MM.1S (cell line): ENCODE measurements around the gene WDPCP.
A peak's percentile ranks its signal among the peaks of the same experiment; 100 is the strongest.

Source experiments
- DNase-seq: peaks from one replicate; pipeline ENCODE4 v3.0.0-alpha.2; 2015
- H2AFZ ChIP-seq: fragments of 300-600 bp; sonication (generic); 2 replicates; pipeline ENCODE4 v1.6.0; 2016; ENCODE audit warnings: antibody characterized with exemption, low read length
- H3F3A ChIP-seq: fragments of 300-600 bp; sonication (generic); 2 replicates; pipeline ENCODE4 v1.6.1; 2016; ENCODE audit warnings: mild to moderate bottlenecking, antibody characterized with exemption, low read length, moderate library complexity, mixed read lengths; ENCODE audit not compliant: insufficient read depth
- H3K27ac ChIP-seq: fragments of 300-600 bp; sonication (generic); 2 replicates; pipeline ENCODE4 v1.5.1; 2016; ENCODE audit warnings: mild to moderate bottlenecking, low read length
- H3K27me3 ChIP-seq: fragments of 300-600 bp; sonication (generic); replicated peaks from 2 replicates; pipeline ENCODE4 v1.6.0; 2016; ENCODE audit warnings: low read length; ENCODE audit not compliant: insufficient read depth
- H3K36me3 ChIP-seq: fragments of 300-600 bp; sonication (generic); replicated peaks from 2 replicates; pipeline ENCODE4 v1.6.1; 2016; ENCODE audit warnings: mild to moderate bottlenecking, low read length, mixed read lengths; ENCODE audit not compliant: insufficient read depth
- H3K4me1 ChIP-seq: fragments of 300-600 bp; sonication (generic); 2 replicates; pipeline ENCODE4 v1.6.1; 2016; ENCODE audit warnings: low read length, mixed read lengths
- H3K4me2 ChIP-seq: fragments of 300-600 bp; sonication (generic); 2 replicates; pipeline ENCODE4 v1.6.0; 2016; ENCODE audit warnings: low read depth, low read length
- H3K4me3 ChIP-seq: fragments of 300-600 bp; sonication (generic); 2 replicates; pipeline ENCODE4 v1.5.1; 2016; ENCODE audit warnings: low read length, mixed read lengths
- H3K79me2 ChIP-seq: fragments of 300-600 bp; sonication (generic); 2 replicates; pipeline ENCODE4 v1.6.1; 2016; ENCODE audit warnings: mixed run types, low read length, mixed read lengths
- H3K9ac ChIP-seq: fragments of 300-600 bp; sonication (generic); 2 replicates; pipeline ENCODE4 v1.6.1; 2016; ENCODE audit warnings: low read length, mixed read lengths
- H3K9me2 ChIP-seq: fragments of 300-600 bp; sonication (generic); replicated peaks from 2 replicates; pipeline ENCODE4 v1.6.1; 2016; ENCODE audit warnings: mild to moderate bottlenecking, low read length, mixed read lengths; ENCODE audit not compliant: insufficient read depth
- H3K9me3 ChIP-seq: fragments of 300-600 bp; sonication (generic); replicated peaks from 2 replicates; pipeline ENCODE4 v1.6.1; 2016; ENCODE audit warnings: mild to moderate bottlenecking, low read length, mixed read lengths; ENCODE audit not compliant: insufficient read depth
- H4K20me1 ChIP-seq: fragments of 300-600 bp; sonication (generic); 2 replicates; pipeline ENCODE4 v1.6.1; 2016; ENCODE audit warnings: mild to moderate bottlenecking, low read length, moderate library complexity, mixed read lengths; ENCODE audit not compliant: insufficient read depth
- CTCF ChIP-seq: fragments of 300-600 bp; sonication (generic); IDR thresholded peaks from 2 replicates; pipeline ENCODE4 v1.5.1; 2016; ENCODE audit warnings: antibody characterized with exemption, low read length, mixed read lengths
- EZH2 ChIP-seq: fragments of 300-600 bp; sonication (generic); optimal IDR thresholded peaks from 2 replicates; pipeline ENCODE3; 2017; ENCODE audit warnings: low read depth, mild to moderate bottlenecking, antibody characterized with exemption, low read length, mixed read lengths
- EZH2phosphoT487 ChIP-seq: fragments of 300-600 bp; sonication (generic); IDR thresholded peaks from 2 replicates; pipeline ENCODE4 v1.6.1; 2018; ENCODE audit warnings: antibody characterized with exemption, low read length

Gene WDPCP, protein sequence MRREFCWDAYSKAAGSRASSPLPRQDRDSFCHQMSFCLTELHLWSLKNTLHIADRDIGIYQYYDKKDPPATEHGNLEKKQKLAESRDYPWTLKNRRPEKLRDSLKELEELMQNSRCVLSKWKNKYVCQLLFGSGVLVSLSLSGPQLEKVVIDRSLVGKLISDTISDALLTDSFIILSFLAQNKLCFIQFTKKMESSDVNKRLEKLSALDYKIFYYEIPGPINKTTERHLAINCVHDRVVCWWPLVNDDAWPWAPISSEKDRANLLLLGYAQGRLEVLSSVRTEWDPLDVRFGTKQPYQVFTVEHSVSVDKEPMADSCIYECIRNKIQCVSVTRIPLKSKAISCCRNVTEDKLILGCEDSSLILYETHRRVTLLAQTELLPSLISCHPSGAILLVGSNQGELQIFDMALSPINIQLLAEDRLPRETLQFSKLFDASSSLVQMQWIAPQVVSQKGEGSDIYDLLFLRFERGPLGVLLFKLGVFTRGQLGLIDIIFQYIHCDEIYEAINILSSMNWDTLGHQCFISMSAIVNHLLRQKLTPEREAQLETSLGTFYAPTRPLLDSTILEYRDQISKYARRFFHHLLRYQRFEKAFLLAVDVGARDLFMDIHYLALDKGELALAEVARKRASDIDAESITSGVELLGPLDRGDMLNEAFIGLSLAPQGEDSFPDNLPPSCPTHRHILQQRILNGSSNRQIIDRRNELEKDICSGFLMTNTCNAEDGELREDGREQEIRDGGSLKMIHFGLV

DNA sequence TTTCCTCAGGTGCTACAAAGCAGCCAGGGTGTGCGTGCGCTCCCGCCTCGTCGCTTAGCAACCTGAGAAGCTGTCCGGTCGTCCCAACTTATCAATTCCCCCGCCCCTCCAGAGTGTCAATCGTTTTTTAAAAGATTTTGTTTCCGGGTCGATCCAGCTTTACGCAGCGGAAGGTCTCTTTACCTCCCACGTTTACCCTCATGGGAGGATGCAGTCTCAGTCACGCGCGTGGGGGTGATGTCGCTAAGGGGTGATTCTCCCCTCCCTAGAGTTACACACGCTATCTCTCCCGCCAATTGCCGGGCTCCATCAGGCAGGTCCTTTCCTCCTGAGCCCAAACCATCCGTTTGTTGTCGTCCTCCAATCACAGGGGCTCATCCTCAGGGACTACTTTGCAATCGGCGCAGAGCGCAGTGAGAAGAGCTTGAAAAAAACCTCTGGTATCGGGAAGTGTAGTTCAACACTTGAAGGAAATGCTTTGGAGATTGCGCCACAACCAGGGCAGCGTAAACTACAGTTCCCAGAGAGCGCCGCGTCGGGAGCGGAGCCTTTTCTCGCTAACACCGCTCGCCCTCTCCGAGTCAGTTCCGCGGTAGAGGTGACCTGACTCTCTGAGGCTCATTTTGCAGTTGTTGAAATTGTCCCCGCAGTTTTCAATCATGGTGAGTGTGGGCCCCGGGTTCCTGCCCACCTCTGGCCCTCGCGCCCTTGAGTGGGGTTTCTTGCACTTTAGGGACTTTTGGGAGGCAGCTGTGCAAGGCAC is at the start of gene WDPCP, which contains the start of gene MDH1:
WDPCP (minus strand) TSS at position 93 of the 763 bp plus-strand sequence. CDS start 206 bp downstream, outside the sequence.
MDH1 (plus strand) TSS at position 579 of the 763 bp plus-strand sequence; CDS start at position 660, 81 bp downstream.
- Histone ChIP-seq H3K4me1 (peaks cover 32% of the 10 kb centered on the region), H3K27ac (peak within 1 kb of the TSS; percentile 90)
- DNase-seq: peak; percentile 99

DNA sequence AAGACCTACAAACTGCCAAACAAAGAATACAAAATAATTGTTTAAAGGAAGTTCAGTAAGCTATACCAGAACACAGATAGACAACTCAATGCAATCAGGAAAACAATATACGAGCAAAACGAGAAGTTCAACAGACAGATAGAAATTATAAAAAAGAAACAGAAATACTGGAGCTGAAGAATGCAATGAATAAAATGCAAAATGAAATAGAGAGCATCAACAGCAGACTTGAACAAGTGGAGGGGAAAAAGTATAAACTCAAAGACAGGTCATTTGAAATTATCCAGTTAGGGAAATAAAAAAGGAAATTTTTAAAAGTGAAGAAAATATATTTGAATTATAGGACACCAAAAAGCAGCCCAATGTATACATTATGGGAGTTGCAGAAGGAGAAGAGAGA is 44.1 kb upstream of the WDPCP start:
- H4K20me1 ChIP-seq: no peaks in the 10 kb centered on the region
- H3K4me1 ChIP-seq: peaks cover 19% of the 10 kb centered on the region
- H3K4me3 ChIP-seq: no peak overlapping the region
- H2AFZ ChIP-seq: no peak overlapping the region
- peaks cover 12% of the 10 kb centered on the region for H3F3A ChIP-seq
- DNase-seq: no peak
- H3K9me3 ChIP-seq: no peaks in the 10 kb centered on the region
- H3K4me2 ChIP-seq: no peak overlapping the region
- no peak for TF ChIP-seq EZH2
- no peak for TF ChIP-seq EZH2phosphoT487
- no peak for TF ChIP-seq CTCF
- H3K9ac ChIP-seq: no peak overlapping the region
- H3K9me2 ChIP-seq: no peaks in the 10 kb centered on the region
- H3K27ac ChIP-seq: no peak overlapping the region
- H3K79me2 ChIP-seq: no peaks in the 10 kb centered on the region
- no peaks in the 10 kb centered on the region for H3K27me3 ChIP-seq
- H3K36me3 ChIP-seq: no peaks in the 10 kb centered on the region

More for the DNA sequence above, at the start of gene WDPCP, which contains the start of gene MDH1:
- Histone ChIP-seq H3K9me3 (no peaks in the 10 kb centered on the region), H3K79me2 (peaks cover 61% of the 10 kb centered on the region), H4K20me1 (no peaks in the 10 kb centered on the region), H3K9ac (peak within 1 kb of the TSS; percentile 85), H3K4me2 (peak within 1 kb of the TSS; percentile 89), H2AFZ (peak within 1 kb of the TSS; percentile 90), H3K36me3 (no peaks in the 10 kb centered on the region), H3K27me3 (no peaks in the 10 kb centered on the region), H3K9me2 (no peaks in the 10 kb centered on the region), H3K4me3 (peak within 1 kb of the TSS; percentile 93), H3F3A (peaks cover 17% of the 10 kb centered on the region)
- no peak for TF ChIP-seq EZH2phosphoT487
- TF ChIP-seq CTCF: no peak
- no peak for TF ChIP-seq EZH2

GRCh38 chr2:63631501-63631900 is 43.2 kb upstream of the WDPCP start:
- no peak for DNase-seq
- Histone ChIP-seq H3K4me2 (no peak overlapping the region), H3K4me3 (no peak overlapping the region), H3K9ac (no peak overlapping the region), H3K36me3 (no peaks in the 10 kb centered on the region), H3K79me2 (no peaks in the 10 kb centered on the region), H3K9me3 (no peaks in the 10 kb centered on the region), H3K9me2 (no peaks in the 10 kb centered on the region), H3K27ac (no peak overlapping the region), H2AFZ (no peak overlapping the region), H3F3A (peaks cover 12% of the 10 kb centered on the region), H3K4me1 (peaks cover 21% of the 10 kb centered on the region), H3K27me3 (no peaks in the 10 kb centered on the region), H4K20me1 (no peaks in the 10 kb centered on the region)
- TF ChIP-seq EZH2phosphoT487: no peak
- no peak for TF ChIP-seq CTCF
- no peak for TF ChIP-seq EZH2
